SK-N-MC (cell line): ENCODE data around the gene CDK13.
A peak's percentile ranks its signal among the peaks of the same experiment; 100 is the strongest.

ENCODE experiments used
- DNase-seq: peaks from one replicate; pipeline ENCODE4 v3.0.0-alpha.2; 2011; ENCODE audit warnings: low read depth, low spot score
- H3K27ac ChIP-seq: fragments of 200-600 bp; sonication (generic); 2 replicates; pipeline ENCODE4 v1.5.1; 2016; ENCODE audit warnings: mixed run types
- H3K36me3 ChIP-seq: fragments of 200-600 bp; sonication (generic); 2 replicates; pipeline ENCODE4 v1.6.1; 2017; ENCODE audit warnings: antibody characterized with exemption, low read length, mixed read lengths; ENCODE audit not compliant: insufficient read depth
- H3K4me3 ChIP-seq: fragments of 200-600 bp; sonication (generic); 2 replicates; pipeline ENCODE4 v1.5.1; 2016
- H3K9ac ChIP-seq: fragments of 200-600 bp; sonication (generic); 2 replicates; pipeline ENCODE4 v1.8.0; 2017; ENCODE audit warnings: mixed run types, mixed read lengths; ENCODE audit not compliant: insufficient read length
- H3K9me3 ChIP-seq: fragments of 200-600 bp; sonication (generic); 2 replicates; pipeline ENCODE4 v1.6.1; 2017; ENCODE audit warnings: low read depth, mild to moderate bottlenecking, antibody characterized with exemption, low read length, moderate library complexity, mixed read lengths
- EZH2 ChIP-seq: fragments of 200-600 bp; sonication (generic); IDR thresholded peaks from one replicate; pipeline ENCODE4 v1.6.1; 2017; ENCODE audit warnings: antibody characterized with exemption
- FOXP2 ChIP-seq: optimal IDR thresholded peaks from 2 replicates; pipeline ENCODE3; 2011; ENCODE audit warnings: mild to moderate bottlenecking, moderate library complexity; ENCODE audit not compliant: insufficient read depth; ENCODE audit errors: extremely low read length, control extremely low read depth
- POLR2AphosphoS5 ChIP-seq: IDR thresholded peaks from 2 replicates; pipeline ENCODE4 v1.6.1; 2012; ENCODE audit warnings: mild to moderate bottlenecking, low read depth, low read length, borderline replicate concordance

Gene CDK13

GRCh38 chr7:40057292-40057691 is 107.2 kb downstream of the CDK13 start:
- Histone ChIP-seq H3K4me3 (no peak overlapping the region), H3K9ac (no peak overlapping the region), H3K27ac (no peak overlapping the region; the same call in 1 of the 2 replicates), H3K36me3 (peaks cover 19% of the 10 kb centered on the region), H3K9me3 (no peaks in the 10 kb centered on the region)
- no peak for DNase-seq
- no peak for TF ChIP-seq FOXP2
- TF ChIP-seq EZH2: no peak
- no peak for TF ChIP-seq POLR2AphosphoS5

GRCh38 chr7:40058026-40058425 is 108.0 kb downstream of the CDK13 start:
- DNase-seq: no peak
- H3K27ac ChIP-seq: no peak overlapping the region
- H3K36me3 ChIP-seq: peaks cover 20% of the 10 kb centered on the region
- no peak overlapping the region for H3K9ac ChIP-seq
- H3K9me3 ChIP-seq: no peaks in the 10 kb centered on the region
- TF ChIP-seq FOXP2 (no peak), EZH2 (no peak), POLR2AphosphoS5 (no peak)
- H3K4me3 ChIP-seq: no peak overlapping the region

GRCh38 chr7:40058636-40059035 is 108.6 kb downstream of the CDK13 start:
- peak overlapping the region; percentile 73; the same call in 1 of the 2 replicates for H3K27ac ChIP-seq
- no peak for TF ChIP-seq EZH2
- no peak for TF ChIP-seq POLR2AphosphoS5
- TF ChIP-seq FOXP2: no peak
- no peak overlapping the region for H3K9ac ChIP-seq
- H3K9me3 ChIP-seq: no peaks in the 10 kb centered on the region
- H3K36me3 ChIP-seq: peaks cover 20% of the 10 kb centered on the region
- no peak for DNase-seq
- H3K4me3 ChIP-seq: no peak overlapping the region

- no peak overlapping the region for H3K4me3 ChIP-seq
- no peak overlapping the region for H3K9ac ChIP-seq
- no peaks in the 10 kb centered on the region for H3K9me3 ChIP-seq
- no peak for DNase-seq
- peaks cover 20% of the 10 kb centered on the region for H3K36me3 ChIP-seq
- H3K27ac ChIP-seq: peak overlapping the region; percentile 73; the same call in 1 of the 2 replicates
- TF ChIP-seq EZH2 (no peak), POLR2AphosphoS5 (no peak), FOXP2 (no peak)
Observed at GRCh38 chr7:40059057-40059456, 109.0 kb downstream of the CDK13 start.

- DNase-seq: no peak
- Histone ChIP-seq H3K9ac (no peak overlapping the region), H3K4me3 (no peak overlapping the region), H3K9me3 (no peaks in the 10 kb centered on the region), H3K36me3 (no peaks in the 10 kb centered on the region; the same call in 1 of the 2 replicates), H3K27ac (peak overlapping the region; percentile 3; the same call in 1 of the 2 replicates)
- no peak for TF ChIP-seq FOXP2
- TF ChIP-seq EZH2: no peak
- TF ChIP-seq POLR2AphosphoS5: no peak
Observed at GRCh38 chr7:40072268-40072667, 122.2 kb downstream of the CDK13 start.

- Histone ChIP-seq H3K4me3 (no peak overlapping the region), H3K9ac (no peak overlapping the region), H3K36me3 (no peaks in the 10 kb centered on the region; the same call in 1 of the 2 replicates), H3K27ac (no peak overlapping the region), H3K9me3 (no peaks in the 10 kb centered on the region)
- DNase-seq: no peak
- TF ChIP-seq FOXP2 (no peak), EZH2 (no peak), POLR2AphosphoS5 (no peak)
Observed at GRCh38 chr7:40073239-40073638, 123.2 kb downstream of the CDK13 start.

- TF ChIP-seq EZH2 (no peak), FOXP2 (no peak), POLR2AphosphoS5 (no peak)
Observed at GRCh38 chr7:40077849-40078248, 127.8 kb downstream of the CDK13 start.

GRCh38 chr7:40092182-40092581 is 142.1 kb downstream of the CDK13 start:
- Histone ChIP-seq H3K36me3 (peaks cover 69% of the 10 kb centered on the region), H3K27ac (peak overlapping the region; percentile 73), H3K9ac (peak overlapping the region; percentile 33), H3K4me3 (peak overlapping the region; percentile 34), H3K9me3 (no peaks in the 10 kb centered on the region)
- DNase-seq: no peak
- no peak for TF ChIP-seq FOXP2
- no peak for TF ChIP-seq POLR2AphosphoS5
- no peak for TF ChIP-seq EZH2

More at GRCh38 chr7:40077849-40078248, 127.8 kb downstream of the CDK13 start:
- Histone ChIP-seq H3K36me3 (peaks cover 19% of the 10 kb centered on the region), H3K4me3 (no peak overlapping the region), H3K9me3 (no peaks in the 10 kb centered on the region), H3K9ac (no peak overlapping the region), H3K27ac (peak overlapping the region; percentile 15; the same call in 1 of the 2 replicates)
- DNase-seq: no peak
